ENCODE data around the gene TIMP2. TPM values are rescaled to one million over a fixed set of nuclear protein-coding genes. Genes with fewer than 3 reads are reported as not detected.

TIMP2 gene
- total RNA-seq, 1 donor from 2014 or later: 535 TPM

DNA sequence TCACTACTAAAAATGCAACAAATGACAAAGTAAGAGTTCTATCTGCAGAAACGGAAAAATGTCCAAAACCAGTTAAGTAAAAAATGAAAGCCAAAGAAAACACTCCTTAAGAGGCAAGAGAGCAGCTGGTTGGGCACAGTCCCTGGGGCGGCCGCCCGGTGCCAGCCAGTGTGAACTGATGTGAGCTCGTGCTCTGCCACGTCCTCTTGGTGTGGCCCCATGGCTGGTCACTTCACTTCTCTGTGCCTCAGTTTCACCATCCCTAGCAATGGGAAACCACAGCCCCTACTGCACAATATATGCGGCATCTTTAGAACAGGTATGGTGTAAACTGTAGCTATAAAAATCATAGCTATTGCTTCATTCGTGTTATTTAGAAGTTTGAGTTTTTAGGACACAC is 105.8 kb downstream of the TIMP2 start:
- Mint-ChIP-seq H3K36me3 (ENCODE audit: low read depth) (peaks cover 42% of the 10 kb centered on the region), H3K4me3 (ENCODE audit: unreplicated experiment) (no peak overlapping the region), H3K27ac (ENCODE audit: unreplicated experiment) (no peak overlapping the region), H3K27me3 (ENCODE audit: low read depth) (no peaks in the 10 kb centered on the region), H3K4me1 (ENCODE audit: low read depth) (peaks cover 20% of the 10 kb centered on the region), H3K9me3 (ENCODE audit: low read depth) (no peaks in the 10 kb centered on the region)
- TF ChIP-seq CTCF (IDR thresholded peaks at IDR 0.05): no peak
- DNase-seq (ENCODE audit: low spot score): peak; percentile 61

DNA sequence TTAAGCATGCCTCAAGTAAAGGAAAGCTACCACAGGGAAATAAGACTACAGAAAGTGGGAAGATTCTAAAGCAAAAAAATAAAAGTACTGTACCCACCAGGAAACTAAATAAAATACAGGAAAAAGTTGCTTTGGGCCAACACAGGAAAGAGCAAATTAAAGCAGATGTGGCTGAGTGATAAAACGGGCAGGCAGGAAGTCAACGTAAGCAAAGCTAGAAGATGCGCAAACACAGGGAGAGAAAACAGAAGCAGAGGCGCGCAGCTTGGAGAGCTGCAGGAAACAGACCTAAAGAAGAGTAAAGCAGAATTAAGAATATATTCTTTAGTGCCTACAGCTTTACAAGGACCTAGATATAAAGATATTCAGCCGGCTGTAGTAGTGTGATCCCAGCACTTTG is 106.3 kb downstream of the TIMP2 start:
- TF ChIP-seq CTCF (IDR thresholded peaks at IDR 0.05): no peak
- Mint-ChIP-seq H3K9me3 (ENCODE audit: low read depth) (no peaks in the 10 kb centered on the region), H3K4me3 (ENCODE audit: unreplicated experiment) (no peak overlapping the region), H3K36me3 (ENCODE audit: low read depth) (peaks cover 44% of the 10 kb centered on the region), H3K4me1 (ENCODE audit: low read depth) (peaks cover 20% of the 10 kb centered on the region), H3K27me3 (ENCODE audit: low read depth) (no peaks in the 10 kb centered on the region), H3K27ac (ENCODE audit: unreplicated experiment) (no peak overlapping the region)
- peak; percentile 2 for DNase-seq (ENCODE audit: low spot score)

- peak; percentile 22 for DNase-seq (ENCODE audit: low spot score)
Observed at GRCh38 chr17:78818152-78818846, 106.9 kb downstream of the TIMP2 start.

GRCh38 chr17:78817123-78817522 is 108.1 kb downstream of the TIMP2 start:
- Mint-ChIP-seq H3K4me1 (ENCODE audit: low read depth) (peaks cover 4% of the 10 kb centered on the region), H3K27ac (ENCODE audit: unreplicated experiment) (no peak overlapping the region), H3K4me3 (ENCODE audit: unreplicated experiment) (no peak overlapping the region), H3K9me3 (ENCODE audit: low read depth) (no peaks in the 10 kb centered on the region), H3K27me3 (ENCODE audit: low read depth) (no peaks in the 10 kb centered on the region), H3K36me3 (ENCODE audit: low read depth) (peaks cover 40% of the 10 kb centered on the region)
- no peak for TF ChIP-seq CTCF (IDR thresholded peaks at IDR 0.05)
- DNase-seq (ENCODE audit: low spot score): peak; percentile 8

More at GRCh38 chr17:78818152-78818846, 106.9 kb downstream of the TIMP2 start:
- no peak overlapping the region for H3K4me3 Mint-ChIP-seq (ENCODE audit: unreplicated experiment)
- no peaks in the 10 kb centered on the region for H3K27me3 Mint-ChIP-seq (ENCODE audit: low read depth)
- TF ChIP-seq CTCF (IDR thresholded peaks at IDR 0.05): no peak
- peaks cover 16% of the 10 kb centered on the region for H3K4me1 Mint-ChIP-seq (ENCODE audit: low read depth)
- H3K9me3 Mint-ChIP-seq (ENCODE audit: low read depth): no peaks in the 10 kb centered on the region
- peaks cover 44% of the 10 kb centered on the region for H3K36me3 Mint-ChIP-seq (ENCODE audit: low read depth)
- no peak overlapping the region for H3K27ac Mint-ChIP-seq (ENCODE audit: unreplicated experiment)

DNA sequence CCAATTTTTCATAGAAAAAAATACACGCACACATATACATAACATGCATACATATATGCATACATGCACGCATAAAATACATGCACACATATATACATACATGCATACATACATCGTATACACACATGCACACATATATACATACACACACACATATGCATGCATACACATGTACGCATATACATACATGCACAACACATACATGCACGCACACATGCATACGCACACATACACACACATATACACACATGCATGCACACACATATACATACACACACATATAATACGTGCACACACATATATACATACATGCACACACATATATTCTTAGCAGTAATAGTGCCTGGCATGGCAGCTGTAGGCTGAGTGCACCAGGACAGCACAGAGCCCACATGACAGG is 109.5 kb downstream of the TIMP2 start:
- H3K36me3 Mint-ChIP-seq (ENCODE audit: low read depth): peaks cover 43% of the 10 kb centered on the region
- no peaks in the 10 kb centered on the region for H3K9me3 Mint-ChIP-seq (ENCODE audit: low read depth)
- no peak overlapping the region for H3K4me3 Mint-ChIP-seq (ENCODE audit: unreplicated experiment)
- DNase-seq (ENCODE audit: low spot score): peak; percentile 0
- H3K4me1 Mint-ChIP-seq (ENCODE audit: low read depth): no peaks in the 10 kb centered on the region
- no peak for TF ChIP-seq CTCF (IDR thresholded peaks at IDR 0.05)
- H3K27me3 Mint-ChIP-seq (ENCODE audit: low read depth): no peaks in the 10 kb centered on the region
- no peak overlapping the region for H3K27ac Mint-ChIP-seq (ENCODE audit: unreplicated experiment)
